Breast epithelium (tissue), 4 donors: Measurements from ENCODE around the gene PANX1. TPM values are rescaled to one million over a fixed set of nuclear protein-coding genes. Genes with fewer than 3 reads are reported as not detected.

Experiments
- DNase-seq, 2 donors: peaks; one replicate each; pipeline ENCODE4 v3.0.0-alpha.2; 2019; ENCODE audit warnings: low spot score in 2 of 2
- H3K27ac ChIP-seq, 2 donors: fragments of 200-600 bp; sonication (generic) in 1 of 2; one replicate each; pipeline ENCODE4 v1.5.1; 2016 to 2019; ENCODE audit warnings: mild to moderate bottlenecking in 1 of 2
- H3K27me3 ChIP-seq, 2 donors: fragments of 200-600 bp; sonication (generic) in 1 of 2; one replicate each; pipeline versions ENCODE4 v1.5.1 to v1.6.0; 2017 to 2019; ENCODE audit warnings: control low read depth in 1 of 2, mild to moderate bottlenecking in 1 of 2
- H3K36me3 ChIP-seq: fragments of 200-600 bp; one replicate; pipeline ENCODE4 v1.5.1; 2019
- H3K4me1 ChIP-seq, 2 donors: fragments of 200-600 bp; sonication (generic); one replicate each; pipeline ENCODE4 v1.5.1; 2016 to 2019; ENCODE audit warnings: control low read depth in 1 of 2
- H3K4me3 ChIP-seq, 3 donors: fragments of 200-600 bp; sonication (generic); 1 replicate in 2 of 3; 2 replicates in 1 of 3; pipeline ENCODE4 v1.5.1; 2016 to 2019; ENCODE audit warnings: mild to moderate bottlenecking in 3 of 3, moderate library complexity in 2 of 3
- H3K9me3 ChIP-seq, 2 donors: fragments of 200-600 bp; sonication (generic) in 1 of 2; one replicate each; pipeline ENCODE4 v1.5.1; 2016 to 2019; ENCODE audit warnings: control low read depth in 1 of 2
- CTCF ChIP-seq, 3 donors: fragments of 450-650 bp; IDR thresholded peaks; one replicate each; pipeline ENCODE4 v1.5.1; 2016 to 2017; ENCODE audit warnings: antibody characterized with exemption in 3 of 3, mild to moderate bottlenecking in 3 of 3, moderate library complexity in 3 of 3
- POLR2A ChIP-seq: fragments of 450-650 bp; IDR thresholded peaks from one replicate; pipeline ENCODE4 v1.6.1; 2016; ENCODE audit warnings: antibody characterized with exemption, mild to moderate bottlenecking, moderate library complexity
- POLR2AphosphoS5 ChIP-seq, 3 donors: sonication (generic); formaldehyde crosslinking; IDR thresholded peaks; one replicate each; pipeline ENCODE4 v1.6.1; 2017; ENCODE audit warnings: antibody characterized with exemption in 3 of 3
- intact Hi-C: fragments of 100-400 bp; cut with DNase I; formaldehyde crosslinking; loops from one replicate; pipeline ENCODE4 v1.15.1; 2023; ENCODE audit warnings: low total_unique reads
- total RNA-seq, 3 donors: library from RNA; depleted of rRNA; stranded (reverse); fragments of >200 nt; gene quantifications; one replicate each; pipeline ENCODE4 v1.1.0, GENCODE V29; 2016

The PANX1 gene
- total RNA-seq: 10 to 100 TPM; 16.7 to 20.3 (median 17.7) TPM

GRCh38 chr11:94128746-94129511 is at the start of gene PANX1:
PANX1 (plus strand) TSS chr11:94128841; CDS start chr11:94129313, 472 bp downstream.
- DNase-seq: peak; percentile 57 to 74
- H3K27ac ChIP-seq: peak within 1 kb of the TSS; percentile 89 to 93
- no peaks in the 10 kb centered on the region for H3K36me3 ChIP-seq
- H3K4me3 ChIP-seq: peak within 1 kb of the TSS; percentile 75 to 82 (median 80)
- TF ChIP-seq POLR2A (no peak), POLR2AphosphoS5 (IDR thresholded peaks at IDR 0.05) (no peak), CTCF (IDR thresholded peaks at IDR 0.05) (no peak)
- no peaks in the 10 kb centered on the region for H3K9me3 ChIP-seq
- intact Hi-C loops: no loop called here
- H3K4me1 ChIP-seq: peaks cover 0 to 2% of the 10 kb centered on the region in 2 donors
- H3K27me3 ChIP-seq: no peaks in the 10 kb centered on the region

- TF ChIP-seq POLR2A (no peak), CTCF (IDR thresholded peaks at IDR 0.05) (no peak), POLR2AphosphoS5 (IDR thresholded peaks at IDR 0.05) (no peak)
- DNase-seq: no peak
- H3K4me3 ChIP-seq: no peak overlapping the region
- H3K27me3 ChIP-seq: no peaks in the 10 kb centered on the region
- no peaks in the 10 kb centered on the region for H3K9me3 ChIP-seq
- H3K4me1 ChIP-seq: no peaks in the 10 kb centered on the region
- intact Hi-C loops: no loop called here
- H3K36me3 ChIP-seq: no peaks in the 10 kb centered on the region
- no peak overlapping the region for H3K27ac ChIP-seq
Observed at GRCh38 chr11:94084164-94084563, 44.5 kb upstream of the PANX1 start.

- H3K4me3 ChIP-seq: no peak overlapping the region
- H3K4me1 ChIP-seq: no peaks in the 10 kb centered on the region
- intact Hi-C loops: no loop called here
- peaks cover 0 to 13% of the 10 kb centered on the region in 2 donors for H3K9me3 ChIP-seq
- no peak overlapping the region for H3K27ac ChIP-seq
- TF ChIP-seq CTCF (IDR thresholded peaks at IDR 0.05) (no peak), POLR2A (no peak), POLR2AphosphoS5 (IDR thresholded peaks at IDR 0.05) (no peak)
- no peaks in the 10 kb centered on the region for H3K36me3 ChIP-seq
- H3K27me3 ChIP-seq: no peaks in the 10 kb centered on the region
- no peak for DNase-seq
Observed at GRCh38 chr11:94088906-94089305, 39.7 kb upstream of the PANX1 start.

- TF ChIP-seq POLR2A (no peak), POLR2AphosphoS5 (IDR thresholded peaks at IDR 0.05) (no peak), CTCF (IDR thresholded peaks at IDR 0.05) (no peak)
- intact Hi-C loops: no loop called here
- DNase-seq: no peak
- Histone ChIP-seq H3K27ac (no peak overlapping the region), H3K4me1 (no peaks in the 10 kb centered on the region), H3K9me3 (peaks cover 0 to 13% of the 10 kb centered on the region in 2 donors), H3K4me3 (no peak overlapping the region), H3K36me3 (no peaks in the 10 kb centered on the region), H3K27me3 (no peaks in the 10 kb centered on the region)
Observed at GRCh38 chr11:94089341-94089740, 39.3 kb upstream of the PANX1 start.

GRCh38 chr11:94090401-94090800 is 38.2 kb upstream of the PANX1 start:
- no peaks in the 10 kb centered on the region for H3K27me3 ChIP-seq
- H3K9me3 ChIP-seq: peaks cover 0 to 13% of the 10 kb centered on the region in 2 donors
- no peak overlapping the region for H3K27ac ChIP-seq
- H3K4me3 ChIP-seq: no peak overlapping the region
- TF ChIP-seq POLR2A (no peak), CTCF (IDR thresholded peaks at IDR 0.05) (no peak), POLR2AphosphoS5 (IDR thresholded peaks at IDR 0.05) (no peak)
- H3K36me3 ChIP-seq: no peaks in the 10 kb centered on the region
- intact Hi-C loops: no loop called here
- no peak for DNase-seq
- no peaks in the 10 kb centered on the region for H3K4me1 ChIP-seq
